ENCODE results near the gene CELF5.

DNA sequence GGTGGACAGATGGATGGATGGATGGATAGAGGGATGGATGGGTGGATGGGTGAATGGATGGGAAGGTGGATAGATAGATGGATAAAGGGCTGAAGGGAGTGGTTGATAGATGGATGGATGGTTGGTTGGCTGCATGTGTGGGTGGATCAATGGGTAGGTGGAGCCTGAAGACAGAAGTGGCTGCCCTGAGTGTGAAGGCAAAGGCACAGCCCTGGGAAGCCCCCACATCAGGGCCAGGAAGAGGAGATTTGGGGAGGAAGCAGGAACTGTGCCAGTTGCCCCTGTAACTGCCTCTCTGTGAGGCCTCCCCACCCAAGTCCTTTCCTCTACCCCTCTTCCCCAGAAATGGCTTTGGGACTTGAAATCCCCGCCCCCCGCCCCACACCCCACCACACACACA lies 98.6 kb downstream of the CELF5 start:
- TF ChIP-seq, protein P1, sequence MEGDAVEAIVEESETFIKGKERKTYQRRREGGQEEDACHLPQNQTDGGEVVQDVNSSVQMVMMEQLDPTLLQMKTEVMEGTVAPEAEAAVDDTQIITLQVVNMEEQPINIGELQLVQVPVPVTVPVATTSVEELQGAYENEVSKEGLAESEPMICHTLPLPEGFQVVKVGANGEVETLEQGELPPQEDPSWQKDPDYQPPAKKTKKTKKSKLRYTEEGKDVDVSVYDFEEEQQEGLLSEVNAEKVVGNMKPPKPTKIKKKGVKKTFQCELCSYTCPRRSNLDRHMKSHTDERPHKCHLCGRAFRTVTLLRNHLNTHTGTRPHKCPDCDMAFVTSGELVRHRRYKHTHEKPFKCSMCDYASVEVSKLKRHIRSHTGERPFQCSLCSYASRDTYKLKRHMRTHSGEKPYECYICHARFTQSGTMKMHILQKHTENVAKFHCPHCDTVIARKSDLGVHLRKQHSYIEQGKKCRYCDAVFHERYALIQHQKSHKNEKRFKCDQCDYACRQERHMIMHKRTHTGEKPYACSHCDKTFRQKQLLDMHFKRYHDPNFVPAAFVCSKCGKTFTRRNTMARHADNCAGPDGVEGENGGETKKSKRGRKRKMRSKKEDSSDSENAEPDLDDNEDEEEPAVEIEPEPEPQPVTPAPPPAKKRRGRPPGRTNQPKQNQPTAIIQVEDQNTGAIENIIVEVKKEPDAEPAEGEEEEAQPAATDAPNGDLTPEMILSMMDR (IDR thresholded peaks at IDR 0.05) = no peak
- no peak for TF ChIP-seq POLR2A (IDR thresholded peaks at IDR 0.05)

All from right lobe of liver (tissue), 4 donors.